GM18502 (cell line): ENCODE data around the gene HS1BP3.

Source experiments
- ATAC-seq: cut with Tn5 transposase; IDR thresholded peaks from one replicate; pipeline ENCODE4 v1.9.1; 2021; ENCODE audit warnings: mild to moderate bottlenecking; ENCODE audit not compliant: unreplicated experiment, poor library complexity

HS1BP3 gene

GRCh38 chr2:20633001-20633400 is 17.9 kb downstream of the HS1BP3 start:
- ATAC-seq: peak; percentile 46

- ATAC-seq: peak; percentile 34
Measured at GRCh38 chr2:20632446-20632990, 18.4 kb downstream of the HS1BP3 start.

- ATAC-seq: no peak
Measured at GRCh38 chr2:20631617-20632307, 19.1 kb downstream of the HS1BP3 start.

GRCh38 chr2:20630967-20631366 is 19.9 kb downstream of the HS1BP3 start:
- no peak for ATAC-seq

- no peak for ATAC-seq
Measured at GRCh38 chr2:20629581-20630171, 21.2 kb downstream of the HS1BP3 start.

GRCh38 chr2:20629181-20629580 is 21.7 kb downstream of the HS1BP3 start:
- no peak for ATAC-seq

GRCh38 chr2:20627712-20628380 is 23.1 kb downstream of the HS1BP3 start:
- no peak for ATAC-seq

GRCh38 chr2:20626698-20627513 is 24.0 kb downstream of the HS1BP3 start:
- no peak for ATAC-seq

- ATAC-seq: no peak
Measured at GRCh38 chr2:20626392-20626697, 24.6 kb downstream of the HS1BP3 start.

GRCh38 chr2:20625491-20626391 is 25.2 kb downstream of the HS1BP3 start:
- ATAC-seq: no peak

GRCh38 chr2:20624884-20625485 is 25.9 kb downstream of the HS1BP3 start:
- no peak for ATAC-seq

- no peak for ATAC-seq
Measured at GRCh38 chr2:20624156-20624883, 26.6 kb downstream of the HS1BP3 start.

GRCh38 chr2:20623741-20624155 is 27.1 kb downstream of the HS1BP3 start:
- ATAC-seq: no peak

GRCh38 chr2:20623241-20623640 is 27.7 kb downstream of the HS1BP3 start:
- no peak for ATAC-seq

GRCh38 chr2:20622731-20623130 is 28.2 kb downstream of the HS1BP3 start:
- ATAC-seq: no peak

GRCh38 chr2:20622296-20622686 is 28.6 kb downstream of the HS1BP3 start:
- ATAC-seq: no peak

GRCh38 chr2:20621366-20622295 is 29.3 kb downstream of the HS1BP3 start:
- ATAC-seq: no peak
